ENCODE measurements around the gene TRMT13.
"Not testable (repeated sequence)": the region's sequence is repeated elsewhere in the genome, so short reads cannot be mapped to it uniquely, and the experiment has no call there.

The TRMT13 gene

GRCh38 chr1:100184536-100184935 lies 51.6 kb downstream of the TRMT13 start:
- H3K4me1 Mint-ChIP-seq = peaks cover 9 to 15% of the 10 kb centered on the region in 2 donors
- H3K9me3 Mint-ChIP-seq = no peaks in the 10 kb centered on the region
- H3K27ac Mint-ChIP-seq = peak overlapping the region; percentile 78
- DNase-seq (peak; percentile 44), ATAC-seq (replicated peaks) (peak; percentile 100)
- no peaks in the 10 kb centered on the region for H3K27me3 Mint-ChIP-seq
- H3K4me3 Mint-ChIP-seq = peak overlapping the region in 1 of 2 donors; percentile 1
- H3K36me3 Mint-ChIP-seq = peaks cover 0 to 5% of the 10 kb centered on the region in 2 donors

DNA sequence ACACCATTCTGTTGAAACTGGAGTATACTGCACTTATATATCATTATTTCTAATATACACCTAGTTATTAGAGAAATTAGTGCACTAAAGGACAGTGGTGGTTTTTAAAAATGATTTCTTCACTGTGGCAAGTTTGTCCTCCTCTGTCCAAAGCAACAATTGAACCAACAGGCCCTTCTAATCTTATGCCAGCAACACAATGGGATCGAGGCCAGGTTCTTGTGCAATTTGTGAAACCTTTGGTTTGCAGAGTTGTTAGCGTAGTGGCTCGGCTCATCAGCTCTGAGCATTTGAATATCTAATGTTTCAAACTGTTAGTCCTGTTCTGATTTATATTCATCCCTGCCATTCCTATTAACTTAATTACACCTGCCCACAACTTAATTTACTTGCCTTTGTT lies 54.9 kb downstream of the TRMT13 start:
- H3K27ac Mint-ChIP-seq = no peak overlapping the region
- DNase-seq (no peak), ATAC-seq (replicated peaks) (no peak)
- peaks cover 16 to 17% of the 10 kb centered on the region in 2 donors for H3K36me3 Mint-ChIP-seq
- no peak overlapping the region for H3K4me3 Mint-ChIP-seq
- no peaks in the 10 kb centered on the region for H3K9me3 Mint-ChIP-seq
- H3K27me3 Mint-ChIP-seq = no peaks in the 10 kb centered on the region
- H3K4me1 Mint-ChIP-seq = peaks cover 9 to 15% of the 10 kb centered on the region in 2 donors

- H3K27ac Mint-ChIP-seq = no peak overlapping the region
- H3K4me1 Mint-ChIP-seq = peaks cover 9 to 15% of the 10 kb centered on the region in 2 donors
- ATAC-seq (replicated peaks) (no peak), DNase-seq (no peak)
- H3K36me3 Mint-ChIP-seq = peaks cover 17 to 18% of the 10 kb centered on the region in 2 donors
- no peaks in the 10 kb centered on the region for H3K9me3 Mint-ChIP-seq
- no peak overlapping the region for H3K4me3 Mint-ChIP-seq
- H3K27me3 Mint-ChIP-seq = no peaks in the 10 kb centered on the region
Measured at GRCh38 chr1:100188617-100189016, 55.7 kb downstream of the TRMT13 start.

GRCh38 chr1:100198596-100198995 lies 65.6 kb downstream of the TRMT13 start:
- H3K9me3 Mint-ChIP-seq = peaks cover 0 to 8% of the 10 kb centered on the region in 2 donors
- ATAC-seq (replicated peaks) (no peak), DNase-seq (no peak)
- peaks cover 55 to 64% of the 10 kb centered on the region in 2 donors for H3K36me3 Mint-ChIP-seq
- H3K4me1 Mint-ChIP-seq = no peaks in the 10 kb centered on the region
- H3K27ac Mint-ChIP-seq = no peak overlapping the region
- no peaks in the 10 kb centered on the region for H3K27me3 Mint-ChIP-seq
- H3K4me3 Mint-ChIP-seq = no peak overlapping the region

GRCh38 chr1:100200060-100200459 lies 67.1 kb downstream of the TRMT13 start:
- H3K27me3 Mint-ChIP-seq; DNase-seq; H3K4me1 Mint-ChIP-seq; ATAC-seq (replicated peaks); H3K4me3 Mint-ChIP-seq; H3K27ac Mint-ChIP-seq: not testable (repeated sequence)
- Mint-ChIP-seq H3K9me3 (peaks cover 4 to 14% of the 10 kb centered on the region in 2 donors), H3K36me3 (peaks cover 69 to 75% of the 10 kb centered on the region in 2 donors)

All from stimulated activated naive B cell treated with anti-CD40 and anti-IgM and Interleukin-4, amounts not matched to agents 10 μg/mL and 1 μg/mL and 100 μg/mL, for 72 hours (primary cell).